Measurements from ENCODE around the gene SNX1.

SNX1 gene

GRCh38 chr15:64180235-64180824, 84.5 kb downstream of the SNX1 start:
- no peak for DNase-seq

DNA sequence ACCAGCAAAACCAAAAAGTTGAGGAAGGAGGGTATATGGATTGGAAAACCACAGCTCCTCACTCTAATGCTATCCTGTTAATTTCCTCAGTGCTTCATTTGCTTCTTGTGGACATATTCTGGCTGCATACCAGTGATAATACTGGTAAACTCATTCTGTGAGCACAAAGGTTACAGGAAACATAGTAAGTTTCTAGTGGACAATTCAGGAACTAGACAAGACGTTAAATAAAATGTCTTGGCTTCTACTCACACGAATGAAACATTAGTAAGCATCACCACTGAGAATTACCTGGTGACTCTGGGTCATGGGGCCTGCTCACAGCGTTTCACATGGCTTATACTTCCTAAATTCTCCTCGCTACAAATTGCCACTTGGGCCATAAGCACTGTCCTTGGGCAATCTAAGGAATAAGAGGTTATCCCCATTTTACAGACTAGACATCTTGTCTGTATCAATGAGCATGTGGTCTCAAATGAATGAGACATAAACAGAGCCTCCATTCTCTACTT, 87.1 kb downstream of the SNX1 start:
- no peak for DNase-seq

GRCh38 chr15:64185146-64185911, 89.5 kb downstream of the SNX1 start:
- no peak for DNase-seq

DNA sequence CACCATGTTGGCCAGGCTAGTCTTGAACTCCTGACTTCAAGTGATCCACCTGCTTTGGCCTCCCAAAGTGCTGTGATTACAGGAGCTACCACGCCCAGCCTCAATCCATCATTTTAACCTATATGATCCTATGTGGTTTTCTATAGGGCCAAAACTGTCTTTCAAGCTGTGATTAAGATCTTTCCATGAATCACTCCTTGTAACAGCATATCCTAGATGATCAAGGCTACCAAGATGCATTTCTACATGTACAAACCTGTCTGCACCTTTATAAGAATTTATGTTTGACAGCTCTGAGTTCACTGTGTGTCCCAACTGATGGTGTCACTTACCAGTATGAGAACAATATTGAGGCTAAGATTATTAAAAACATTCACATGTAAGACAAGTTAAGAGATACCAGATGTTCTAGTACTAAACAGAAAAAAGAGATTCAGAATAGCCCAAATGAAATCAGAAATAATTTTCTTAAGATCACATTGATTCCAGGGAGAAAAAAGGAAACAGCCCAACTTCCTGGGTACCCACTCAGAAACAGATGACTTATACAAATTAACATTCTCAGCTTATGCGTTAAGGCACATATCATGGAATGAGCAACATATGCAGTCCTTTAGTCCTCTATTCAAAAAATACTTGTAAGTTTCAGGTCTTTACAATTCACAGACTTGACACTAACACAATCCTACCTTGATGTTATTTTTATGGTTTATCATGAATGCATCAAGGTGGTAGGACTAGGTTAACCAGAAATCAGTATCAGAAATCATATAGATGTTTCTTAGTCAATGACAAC, 91.8 kb downstream of the SNX1 start:
- DNase-seq: no peak

Measured in stimulated activated CD4-positive, alpha-beta T cell treated with anti-CD3 and anti-CD28 coated beads, Interleukin-4, amount 100 ng/mL, for 24 hours (primary cell).